ENCODE measurements around the gene UNC13A.

- TF ChIP-seq POLR2A (IDR thresholded peaks at IDR 0.05) (no peak), CTCF (IDR thresholded peaks at IDR 0.05) (no peak)
Measured at GRCh38 chr19:17560205-17560595, 128.0 kb downstream of the UNC13A start.
